Thyroid gland (tissue), 4 donors: ENCODE measurements around the gene UNC5CL.

Source experiments
- CTCF ChIP-seq, 6 experiments: fragments of 200-600 bp in 3 of 6; fragments of 450-650 bp in 3 of 6; sonication (generic) in 3 of 6; IDR thresholded peaks; one replicate each; pipeline ENCODE4 v1.5.1; 2016 to 2019; ENCODE audit warnings: antibody characterized with exemption in 6 of 6, mild to moderate bottlenecking in 2 of 6, inconsistent platforms in 1 of 6, moderate library complexity in 1 of 6
- POLR2A ChIP-seq, 2 donors: fragments of 450-650 bp; IDR thresholded peaks; one replicate each; pipeline ENCODE4 v1.6.1; 2017; ENCODE audit warnings: antibody characterized with exemption in 2 of 2, mild to moderate bottlenecking in 2 of 2, moderate library complexity in 1 of 2

GRCh38 chr6:41050536-41050935, 11.5 kb upstream of the UNC5CL start:
- no peak for TF ChIP-seq CTCF (IDR thresholded peaks at IDR 0.05)
- TF ChIP-seq POLR2A (IDR thresholded peaks at IDR 0.05), result no peak
